ENCODE data around the gene WBP2. TPM values are rescaled to one million over a fixed set of nuclear protein-coding genes. Genes with fewer than 3 reads are reported as not detected.
"Not testable (repeated sequence)": the region's sequence is repeated elsewhere in the genome, so short reads cannot be mapped to it uniquely, and the experiment has no call there.

The WBP2 gene
- polyA plus RNA-seq, 3 donors = 62.4 to 93.3 (median 67.9) TPM

- H3K36me3 Mint-ChIP-seq = peaks cover 27 to 33% of the 10 kb centered on the region in 2 donors
- peaks cover 0 to 2% (median 0%) of the 10 kb centered on the region in 7 donors for H3K9me3 Mint-ChIP-seq
- Histone ChIP-seq H4K20me1 (ENCODE audit: insufficient read depth, low read length) (peaks cover 20% of the 10 kb centered on the region), H3K4me2 (replicated peaks; ENCODE audit: extremely low read depth, low read length, poor library complexity, severe bottlenecking) (peak overlapping the region; percentile 86), H3K4me1 (ENCODE audit: control insufficient read depth in 1 of 2, insufficient read depth in 2 of 2, low read length in 2 of 2) (peaks cover 43 to 49% of the 10 kb centered on the region in 2 donors), H2AFZ (ENCODE audit: insufficient read depth, low read depth, low read length, poor library complexity, severe bottlenecking) (no peak overlapping the region), H3K27ac (ENCODE audit: low read depth in 1 of 2, low read length in 2 of 2) (peak overlapping the region; percentile 46 to 91), H3K9ac (ENCODE audit: insufficient read depth, low read length, poor library complexity, severe bottlenecking) (peak overlapping the region; percentile 78), H3K9me3 (replicated peaks in 1 of 2; ENCODE audit: control insufficient read depth in 1 of 2, insufficient read depth in 1 of 2, low read length in 2 of 2) (no peaks in the 10 kb centered on the region), H3K36me3 (replicated peaks in 1 of 2; ENCODE audit: control insufficient read depth in 1 of 2, insufficient read depth in 2 of 2, low read length in 2 of 2) (peaks cover 22 to 27% of the 10 kb centered on the region in 2 donors), H3K4me3 (replicated peaks in 1 of 3; ENCODE audit: low read depth in 2 of 3, low read length in 3 of 3) (peak overlapping the region; percentile 60 to 95 (median 89)), H3K79me2 (ENCODE audit: insufficient read depth, low read length) (peaks cover 51% of the 10 kb centered on the region), H3K27me3 (ENCODE audit: control insufficient read depth in 2 of 2, insufficient read depth in 2 of 2, low read length in 2 of 2) (no peaks in the 10 kb centered on the region)
- no peak overlapping the region for H3K4me3 Mint-ChIP-seq
- H3K4me1 Mint-ChIP-seq = peaks cover 38% of the 10 kb centered on the region
- peak overlapping the region in 1 of 7 donors; percentile 83 for H3K27ac Mint-ChIP-seq
- WGBS (ENCODE audit: insufficient coverage) = 39% methylated on average over 4 of the region's 7 CpGs
- H3K27me3 Mint-ChIP-seq (ENCODE audit: low read depth in 3 of 3) = peaks cover 0 to 4% (median 0%) of the 10 kb centered on the region in 3 donors
- no peak for TF ChIP-seq CTCF (IDR thresholded peaks at IDR 0.05)
- DNase-seq = peak in 2 of 3 donors; percentile 41 to 90
- intact Hi-C loops (cut with micrococcal nuclease) = no loop called here
These were observed 910 bp downstream of the WBP2 start for GRCh38 chr17:75854101-75854748.

- Histone ChIP-seq H2AFZ (ENCODE audit: insufficient read depth, low read depth, low read length, poor library complexity, severe bottlenecking) (no peak overlapping the region), H3K27ac (ENCODE audit: low read depth in 1 of 2, low read length in 2 of 2) (peak overlapping the region in 1 of 2 donors; percentile 0), H3K27me3 (ENCODE audit: control insufficient read depth in 2 of 2, insufficient read depth in 2 of 2, low read length in 2 of 2) (no peaks in the 10 kb centered on the region), H3K36me3 (replicated peaks in 1 of 2; ENCODE audit: control insufficient read depth in 1 of 2, insufficient read depth in 2 of 2, low read length in 2 of 2) (peaks cover 30 to 35% of the 10 kb centered on the region in 2 donors), H3K4me1 (ENCODE audit: control insufficient read depth in 1 of 2, insufficient read depth in 2 of 2, low read length in 2 of 2) (peaks cover 35 to 48% of the 10 kb centered on the region in 2 donors), H3K79me2 (ENCODE audit: insufficient read depth, low read length) (peaks cover 51% of the 10 kb centered on the region), H3K9me3 (replicated peaks in 1 of 2; ENCODE audit: control insufficient read depth in 1 of 2, insufficient read depth in 1 of 2, low read length in 2 of 2) (no peaks in the 10 kb centered on the region), H3K9ac (ENCODE audit: insufficient read depth, low read length, poor library complexity, severe bottlenecking) (no peak overlapping the region), H4K20me1 (ENCODE audit: insufficient read depth, low read length) (peaks cover 28% of the 10 kb centered on the region), H3K4me3 (replicated peaks in 1 of 3; ENCODE audit: low read depth in 2 of 3, low read length in 3 of 3) (peak overlapping the region in 1 of 3 experiments; percentile 11), H3K4me2 (replicated peaks; ENCODE audit: extremely low read depth, low read length, poor library complexity, severe bottlenecking) (peak overlapping the region; percentile 86)
- Mint-ChIP-seq H3K9me3 (peaks cover 0 to 2% (median 0%) of the 10 kb centered on the region in 7 donors), H3K27me3 (ENCODE audit: low read depth in 3 of 3) (peaks cover 0 to 3% (median 0%) of the 10 kb centered on the region in 3 donors), H3K4me3 (peak overlapping the region in 1 of 2 donors; percentile 11), H3K4me1 (peaks cover 30% of the 10 kb centered on the region), H3K27ac (peak overlapping the region in 5 of 7 donors; percentile 30 to 76 (median 58)), H3K36me3 (peaks cover 32 to 41% of the 10 kb centered on the region in 2 donors)
- intact Hi-C loops (cut with micrococcal nuclease) = no loop called here
- whole genome bisulfite sequencing (ENCODE audit: insufficient coverage) = 97% methylated on average over 3 of the region's 7 CpGs
- TF ChIP-seq CTCF (IDR thresholded peaks at IDR 0.05) = no peak
- DNase-seq = peak in 1 of 3 donors; percentile 38
These were observed 1.7 kb downstream of the WBP2 start for GRCh38 chr17:75853433-75853832.

- H4K20me1 ChIP-seq (ENCODE audit: insufficient read depth, low read length) = peaks cover 46% of the 10 kb centered on the region
- H2AFZ ChIP-seq (ENCODE audit: insufficient read depth, low read depth, low read length, poor library complexity, severe bottlenecking); H3K9ac ChIP-seq (ENCODE audit: insufficient read depth, low read length, poor library complexity, severe bottlenecking); intact Hi-C loops (cut with micrococcal nuclease); H3K4me3 Mint-ChIP-seq; H3K9me3 ChIP-seq (replicated peaks in 1 of 2; ENCODE audit: control insufficient read depth in 1 of 2, insufficient read depth in 1 of 2, low read length in 2 of 2); H3K27me3 Mint-ChIP-seq (ENCODE audit: low read depth in 3 of 3); H3K4me2 ChIP-seq (replicated peaks; ENCODE audit: extremely low read depth, low read length, poor library complexity, severe bottlenecking); DNase-seq; H3K27me3 ChIP-seq (ENCODE audit: control insufficient read depth in 2 of 2, insufficient read depth in 2 of 2, low read length in 2 of 2); H3K4me3 ChIP-seq (replicated peaks in 1 of 3; ENCODE audit: low read depth in 2 of 3, low read length in 3 of 3); H3K27ac ChIP-seq (ENCODE audit: low read depth in 1 of 2, low read length in 2 of 2); H3K9me3 Mint-ChIP-seq: not testable (repeated sequence)
- Mint-ChIP-seq H3K4me1 (peaks cover 21% of the 10 kb centered on the region), H3K36me3 (peaks cover 50 to 59% of the 10 kb centered on the region in 2 donors), H3K27ac (peak overlapping the region in 1 of 7 donors; percentile 1)
- H3K4me1 ChIP-seq (ENCODE audit: control insufficient read depth in 1 of 2, insufficient read depth in 2 of 2, low read length in 2 of 2) = peaks cover 20 to 38% of the 10 kb centered on the region in 2 donors
- WGBS (ENCODE audit: insufficient coverage) = no CpG with 5 or more reads among the region's 15 CpGs
- H3K79me2 ChIP-seq (ENCODE audit: insufficient read depth, low read length) = peaks cover 50% of the 10 kb centered on the region
- peaks cover 48 to 53% of the 10 kb centered on the region in 2 donors for H3K36me3 ChIP-seq (replicated peaks in 1 of 2; ENCODE audit: control insufficient read depth in 1 of 2, insufficient read depth in 2 of 2, low read length in 2 of 2)
These were observed 3.5 kb downstream of the WBP2 start for GRCh38 chr17:75851693-75851991.

Data from CD14-positive monocyte (primary cell).